ENCODE measurements around the gene CRYBG1. TPM values are rescaled to one million over a fixed set of nuclear protein-coding genes. Genes with fewer than 3 reads are reported as not detected.
A peak's percentile ranks its signal among the peaks of the same experiment; 100 is the strongest.

Gene CRYBG1
- total and polyA plus RNA-seq, 2 donors (not counting 3 experiments of a cell fraction or from before 2014, with no cell fraction given): 4.1 to 30.1 TPM

GRCh38 chr6:106448000-106448426, 87.5 kb downstream of the CRYBG1 start:
- Histone ChIP-seq H3K79me2 (ENCODE audit: control insufficient read depth, insufficient read depth, low read length) (no peaks in the 10 kb centered on the region), H3K27me3 (ENCODE audit: control insufficient read depth in 2 of 2, insufficient read depth in 2 of 2, low read length in 2 of 2) (peaks cover 2 to 5% of the 10 kb centered on the region in 2 experiments), H3K9me3 (replicated peaks; ENCODE audit: control insufficient read depth, insufficient read depth, low read length) (no peaks in the 10 kb centered on the region), H3K36me3 (ENCODE audit: control insufficient read depth in 2 of 2, extremely low read depth in 1 of 2, insufficient read depth in 2 of 2, low read length in 2 of 2) (no peaks in the 10 kb centered on the region), H3K27ac (ENCODE audit: insufficient read depth, low read depth, low read length) (no peak overlapping the region), H2AFZ (ENCODE audit: low read depth, low read length) (peak overlapping the region; percentile 70), H3K4me3 (replicated peaks in 1 of 3; ENCODE audit: insufficient read depth in 1 of 3, low read depth in 1 of 3, low read length in 3 of 3) (no peak overlapping the region), H3K9ac (replicated peaks; ENCODE audit: extremely low read depth, insufficient read depth, low read length) (no peak overlapping the region), H3K4me1 (ENCODE audit: control insufficient read depth, extremely low read depth, insufficient read depth, low read length) (no peaks in the 10 kb centered on the region), H4K20me1 (replicated peaks; ENCODE audit: control insufficient read depth, extremely low read depth, insufficient read depth, low read length) (no peaks in the 10 kb centered on the region), H3K9me1 (replicated peaks; ENCODE audit: control insufficient read depth, extremely low read depth, insufficient read depth, low read length) (no peaks in the 10 kb centered on the region), H3K4me2 (ENCODE audit: insufficient read depth, low read length) (no peak overlapping the region)
- ChIA-PET CTCF (interaction anchor here (0.9 to 15.9 kb wide), 5 partner anchors 18 to 531 kb away, joined by 3 to 397 read pairs (median 4); no protein-coding TSS in a partner anchor), POLR2A (no interaction called here)
- no peak for DNase-seq (ENCODE audit: low read depth, low spot score)
- no peak for TF ChIP-seq FOS (IDR thresholded peaks at IDR 0.05; ENCODE audit: borderline replicate concordance, insufficient read depth, low read length)
- no peak for TF ChIP-seq GATA2 (IDR thresholded peaks at IDR 0.05; ENCODE audit: insufficient read depth, insufficient read length, low read depth, low read length)
- no peak for TF ChIP-seq POLR2AphosphoS5 (IDR thresholded peaks at IDR 0.05; ENCODE audit: insufficient read depth, low read depth, low read length)
- TF ChIP-seq JUN (IDR thresholded peaks at IDR 0.05; ENCODE audit: borderline replicate concordance, insufficient read depth, insufficient read length, low read depth): no peak
- TF ChIP-seq MYC (IDR thresholded peaks at IDR 0.05; ENCODE audit: low read depth, low read length): no peak
- TF ChIP-seq, protein P1, sequence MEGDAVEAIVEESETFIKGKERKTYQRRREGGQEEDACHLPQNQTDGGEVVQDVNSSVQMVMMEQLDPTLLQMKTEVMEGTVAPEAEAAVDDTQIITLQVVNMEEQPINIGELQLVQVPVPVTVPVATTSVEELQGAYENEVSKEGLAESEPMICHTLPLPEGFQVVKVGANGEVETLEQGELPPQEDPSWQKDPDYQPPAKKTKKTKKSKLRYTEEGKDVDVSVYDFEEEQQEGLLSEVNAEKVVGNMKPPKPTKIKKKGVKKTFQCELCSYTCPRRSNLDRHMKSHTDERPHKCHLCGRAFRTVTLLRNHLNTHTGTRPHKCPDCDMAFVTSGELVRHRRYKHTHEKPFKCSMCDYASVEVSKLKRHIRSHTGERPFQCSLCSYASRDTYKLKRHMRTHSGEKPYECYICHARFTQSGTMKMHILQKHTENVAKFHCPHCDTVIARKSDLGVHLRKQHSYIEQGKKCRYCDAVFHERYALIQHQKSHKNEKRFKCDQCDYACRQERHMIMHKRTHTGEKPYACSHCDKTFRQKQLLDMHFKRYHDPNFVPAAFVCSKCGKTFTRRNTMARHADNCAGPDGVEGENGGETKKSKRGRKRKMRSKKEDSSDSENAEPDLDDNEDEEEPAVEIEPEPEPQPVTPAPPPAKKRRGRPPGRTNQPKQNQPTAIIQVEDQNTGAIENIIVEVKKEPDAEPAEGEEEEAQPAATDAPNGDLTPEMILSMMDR (IDR thresholded peaks at IDR 0.05; ENCODE audit: extremely low read depth in 1 of 2, insufficient read depth in 1 of 2, low read depth in 1 of 2, low read length in 2 of 2): no peak
- TF ChIP-seq EZH2 (IDR thresholded peaks at IDR 0.05; ENCODE audit: borderline replicate concordance, low read depth, low read length, severe bottlenecking): no peak
- TF ChIP-seq POLR2A (IDR thresholded peaks at IDR 0.05; ENCODE audit: low read depth, low read length): no peak
- TF ChIP-seq, protein P2, sequence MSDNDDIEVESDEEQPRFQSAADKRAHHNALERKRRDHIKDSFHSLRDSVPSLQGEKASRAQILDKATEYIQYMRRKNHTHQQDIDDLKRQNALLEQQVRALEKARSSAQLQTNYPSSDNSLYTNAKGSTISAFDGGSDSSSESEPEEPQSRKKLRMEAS (IDR thresholded peaks at IDR 0.05; ENCODE audit: insufficient read depth, insufficient read length): no peak
- BruUV-seq (replicated peaks): no TSS peak
- no peak for FAIRE-seq
- dilution Hi-C loops (cut with MboI; ENCODE audit: extremely low pct_ligation_motif_present, low sequenced_read_pairs) (loop anchor here (25.0 kb wide), 1 partner anchor 114 kb away; no protein-coding TSS in a partner anchor), intact Hi-C loops (cut with micrococcal nuclease) (loop anchor here (2.0 to 10.0 kb wide), 2 partner anchors 109 to 667 kb away; partner anchors contain the start of gene BEND3)
